Dendritic cell treated with granulocyte-macrophage colony-stimulating factor and Interleukin-4, amounts not matched to agents 40 ng/mL and 50 ng/mL, for 4 days (primary cell): ENCODE data around the gene PGBD1.
"Not testable (repeated sequence)": the region's sequence is repeated elsewhere in the genome, so short reads cannot be mapped to it uniquely, and the experiment has no call there.

Source experiments
- H3K27ac Mint-ChIP-seq: one replicate; pipeline ENCODE4 v1.8.0; 2022; ENCODE audit warnings: mild to moderate bottlenecking, mixed read lengths
- H3K27me3 Mint-ChIP-seq: one replicate; pipeline ENCODE4 v1.8.0; 2022; ENCODE audit warnings: mild to moderate bottlenecking, mixed read lengths
- H3K36me3 Mint-ChIP-seq: one replicate; pipeline ENCODE4 v1.8.0; 2022; ENCODE audit warnings: low read depth, mixed read lengths
- H3K4me1 Mint-ChIP-seq: one replicate; pipeline ENCODE4 v1.8.0; 2022; ENCODE audit warnings: low read depth, mixed read lengths
- H3K4me3 Mint-ChIP-seq: one replicate; pipeline ENCODE4 v1.8.0; 2022; ENCODE audit warnings: mild to moderate bottlenecking, moderate library complexity, mixed read lengths
- H3K9me3 Mint-ChIP-seq: one replicate; pipeline ENCODE4 v1.8.0; 2022; ENCODE audit warnings: mixed read lengths
- intact Hi-C: fragments of 100-400 bp; cut with micrococcal nuclease; formaldehyde crosslinking; loops from one replicate; pipeline ENCODE4 v1.15.0; 2022

Gene PGBD1

GRCh38 chr6:28295326-28295725 is 14.0 kb downstream of the PGBD1 start:
- Mint-ChIP-seq H3K9me3 (no peaks in the 10 kb centered on the region), H3K27ac (no peak overlapping the region), H3K4me3 (no peak overlapping the region), H3K36me3 (peaks cover 11% of the 10 kb centered on the region), H3K4me1 (no peaks in the 10 kb centered on the region), H3K27me3 (no peaks in the 10 kb centered on the region)
- intact Hi-C loops: no loop called here

- Mint-ChIP-seq H3K36me3 (peaks cover 11% of the 10 kb centered on the region), H3K4me1 (no peaks in the 10 kb centered on the region), H3K4me3 (no peak overlapping the region), H3K27ac (no peak overlapping the region), H3K9me3 (no peaks in the 10 kb centered on the region), H3K27me3 (no peaks in the 10 kb centered on the region)
- intact Hi-C loops: no loop called here
Measured at GRCh38 chr6:28296520-28297060, 15.2 kb downstream of the PGBD1 start.

GRCh38 chr6:28303570-28303969 is 22.2 kb downstream of the PGBD1 start:
- H3K27ac Mint-ChIP-seq: no peak overlapping the region

GRCh38 chr6:28306363-28306762 is 25.0 kb downstream of the PGBD1 start:
- H3K27ac Mint-ChIP-seq, H3K27me3 Mint-ChIP-seq, intact Hi-C loops, H3K36me3 Mint-ChIP-seq, H3K4me3 Mint-ChIP-seq, H3K4me1 Mint-ChIP-seq: not testable (repeated sequence)
- peaks cover 24% of the 10 kb centered on the region for H3K9me3 Mint-ChIP-seq

More at GRCh38 chr6:28303570-28303969, 22.2 kb downstream of the PGBD1 start:
- Mint-ChIP-seq H3K4me1 (no peaks in the 10 kb centered on the region), H3K4me3 (no peak overlapping the region), H3K9me3 (peaks cover 19% of the 10 kb centered on the region), H3K27me3 (no peaks in the 10 kb centered on the region), H3K36me3 (no peaks in the 10 kb centered on the region)
- intact Hi-C loops: no loop called here

GRCh38 chr6:28311139-28311823 is 29.9 kb downstream of the PGBD1 start:
- peaks cover 16% of the 10 kb centered on the region for H3K4me1 Mint-ChIP-seq
- H3K27me3 Mint-ChIP-seq: no peaks in the 10 kb centered on the region
- H3K4me3 Mint-ChIP-seq: no peak overlapping the region
- H3K36me3 Mint-ChIP-seq: no peaks in the 10 kb centered on the region
- H3K9me3 Mint-ChIP-seq: peaks cover 28% of the 10 kb centered on the region
- intact Hi-C loops: no loop called here
- peak overlapping the region; percentile 60 for H3K27ac Mint-ChIP-seq

- H3K27me3 Mint-ChIP-seq: no peaks in the 10 kb centered on the region
- no peak overlapping the region for H3K27ac Mint-ChIP-seq
- H3K36me3 Mint-ChIP-seq: no peaks in the 10 kb centered on the region
- H3K4me1 Mint-ChIP-seq: peaks cover 16% of the 10 kb centered on the region
- intact Hi-C loops: no loop called here
- peaks cover 21% of the 10 kb centered on the region for H3K9me3 Mint-ChIP-seq
- H3K4me3 Mint-ChIP-seq: no peak overlapping the region
Measured at GRCh38 chr6:28312939-28313338, 31.6 kb downstream of the PGBD1 start.

- intact Hi-C loops: no loop called here
- Mint-ChIP-seq H3K36me3 (no peaks in the 10 kb centered on the region), H3K27me3 (no peaks in the 10 kb centered on the region), H3K27ac (no peak overlapping the region), H3K4me1 (peaks cover 16% of the 10 kb centered on the region), H3K4me3 (no peak overlapping the region), H3K9me3 (peaks cover 10% of the 10 kb centered on the region)
Measured at GRCh38 chr6:28315628-28316027, 34.3 kb downstream of the PGBD1 start.

- H3K4me1 Mint-ChIP-seq, intact Hi-C loops, H3K4me3 Mint-ChIP-seq, H3K36me3 Mint-ChIP-seq, H3K27ac Mint-ChIP-seq, H3K9me3 Mint-ChIP-seq, H3K27me3 Mint-ChIP-seq: not testable (repeated sequence)
Measured at GRCh38 chr6:28317866-28318265, 36.5 kb downstream of the PGBD1 start.

- Mint-ChIP-seq H3K27me3 (no peaks in the 10 kb centered on the region), H3K4me3 (no peak overlapping the region), H3K27ac (no peak overlapping the region), H3K36me3 (peaks cover 17% of the 10 kb centered on the region), H3K4me1 (no peaks in the 10 kb centered on the region), H3K9me3 (peaks cover 26% of the 10 kb centered on the region)
- intact Hi-C loops: no loop called here
Measured at GRCh38 chr6:28322661-28323060, 41.3 kb downstream of the PGBD1 start.

- intact Hi-C loops: no loop called here
- Mint-ChIP-seq H3K27me3 (no peaks in the 10 kb centered on the region), H3K36me3 (peaks cover 24% of the 10 kb centered on the region), H3K9me3 (peaks cover 38% of the 10 kb centered on the region), H3K4me1 (no peaks in the 10 kb centered on the region), H3K4me3 (no peak overlapping the region), H3K27ac (no peak overlapping the region)
Measured at GRCh38 chr6:28323813-28324424, 42.5 kb downstream of the PGBD1 start.

GRCh38 chr6:28326371-28326948 is 45.1 kb downstream of the PGBD1 start:
- H3K4me1 Mint-ChIP-seq: no peaks in the 10 kb centered on the region
- no peak overlapping the region for H3K27ac Mint-ChIP-seq
- peaks cover 45% of the 10 kb centered on the region for H3K9me3 Mint-ChIP-seq
- peaks cover 29% of the 10 kb centered on the region for H3K36me3 Mint-ChIP-seq
- H3K27me3 Mint-ChIP-seq: no peaks in the 10 kb centered on the region
- H3K4me3 Mint-ChIP-seq: no peak overlapping the region
- intact Hi-C loops: no loop called here

GRCh38 chr6:28330041-28330440 is 48.7 kb downstream of the PGBD1 start:
- Mint-ChIP-seq H3K36me3 (peaks cover 29% of the 10 kb centered on the region), H3K4me1 (peaks cover 24% of the 10 kb centered on the region), H3K4me3 (no peak overlapping the region), H3K9me3 (peaks cover 53% of the 10 kb centered on the region), H3K27me3 (peaks cover 2% of the 10 kb centered on the region), H3K27ac (no peak overlapping the region)
- intact Hi-C loops: no loop called here

- H3K9me3 Mint-ChIP-seq: peaks cover 31% of the 10 kb centered on the region
- intact Hi-C loops: no loop called here
- H3K27me3 Mint-ChIP-seq: peaks cover 2% of the 10 kb centered on the region
- no peak overlapping the region for H3K4me3 Mint-ChIP-seq
- H3K36me3 Mint-ChIP-seq: peaks cover 9% of the 10 kb centered on the region
- H3K4me1 Mint-ChIP-seq: peaks cover 25% of the 10 kb centered on the region
- no peak overlapping the region for H3K27ac Mint-ChIP-seq
Measured at GRCh38 chr6:28333047-28333446, 51.7 kb downstream of the PGBD1 start.

- Mint-ChIP-seq H3K4me3 (no peak overlapping the region), H3K27me3 (peaks cover 2% of the 10 kb centered on the region), H3K4me1 (peaks cover 25% of the 10 kb centered on the region), H3K36me3 (peaks cover 9% of the 10 kb centered on the region), H3K9me3 (peaks cover 25% of the 10 kb centered on the region), H3K27ac (no peak overlapping the region)
- intact Hi-C loops: loop anchor here (2.0 kb wide), 1 partner anchor 17 kb away; no protein-coding TSS in a partner anchor
Measured at GRCh38 chr6:28333599-28334018, 52.2 kb downstream of the PGBD1 start.
